HG02798 (cell line): ENCODE results near the gene ALDH5A1.

Source experiments
- ATAC-seq: cut with Tn5 transposase; IDR thresholded peaks from one replicate; pipeline ENCODE4 v1.9.1; 2021; ENCODE audit warnings: mild to moderate bottlenecking; ENCODE audit not compliant: unreplicated experiment, poor library complexity

The ALDH5A1 gene

GRCh38 chr6:24494821-24495795 is at the start of gene ALDH5A1:
ALDH5A1 (plus strand) TSS chr6:24494969; CDS start chr6:24494997, 28 bp downstream.
- ATAC-seq = peak; percentile 72

- no peak for ATAC-seq
Measured at GRCh38 chr6:24445704-24446103, 49.1 kb upstream of the ALDH5A1 start.

DNA sequence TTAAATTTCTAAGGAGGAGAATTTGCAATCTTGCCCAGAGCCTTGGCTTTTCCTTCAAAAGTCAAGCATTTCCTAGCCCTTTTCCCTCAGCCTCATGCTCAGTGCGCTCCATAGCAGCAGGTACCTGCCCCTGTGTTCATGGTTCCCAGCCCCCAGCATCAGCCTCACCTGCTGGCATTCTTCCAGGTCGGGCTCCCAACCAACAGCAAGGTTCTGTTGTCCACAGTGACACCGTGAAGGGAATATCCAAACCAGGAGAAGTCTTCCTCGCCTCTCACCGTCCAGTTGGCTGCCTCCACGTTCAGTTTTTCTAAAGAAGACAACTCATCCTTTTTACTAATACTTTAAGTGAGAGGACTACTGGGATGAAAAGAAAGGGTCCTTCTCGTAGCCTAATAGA is 48.1 kb upstream of the ALDH5A1 start:
- ATAC-seq = no peak

GRCh38 chr6:24448396-24448795 is 46.4 kb upstream of the ALDH5A1 start:
- ATAC-seq = no peak

DNA sequence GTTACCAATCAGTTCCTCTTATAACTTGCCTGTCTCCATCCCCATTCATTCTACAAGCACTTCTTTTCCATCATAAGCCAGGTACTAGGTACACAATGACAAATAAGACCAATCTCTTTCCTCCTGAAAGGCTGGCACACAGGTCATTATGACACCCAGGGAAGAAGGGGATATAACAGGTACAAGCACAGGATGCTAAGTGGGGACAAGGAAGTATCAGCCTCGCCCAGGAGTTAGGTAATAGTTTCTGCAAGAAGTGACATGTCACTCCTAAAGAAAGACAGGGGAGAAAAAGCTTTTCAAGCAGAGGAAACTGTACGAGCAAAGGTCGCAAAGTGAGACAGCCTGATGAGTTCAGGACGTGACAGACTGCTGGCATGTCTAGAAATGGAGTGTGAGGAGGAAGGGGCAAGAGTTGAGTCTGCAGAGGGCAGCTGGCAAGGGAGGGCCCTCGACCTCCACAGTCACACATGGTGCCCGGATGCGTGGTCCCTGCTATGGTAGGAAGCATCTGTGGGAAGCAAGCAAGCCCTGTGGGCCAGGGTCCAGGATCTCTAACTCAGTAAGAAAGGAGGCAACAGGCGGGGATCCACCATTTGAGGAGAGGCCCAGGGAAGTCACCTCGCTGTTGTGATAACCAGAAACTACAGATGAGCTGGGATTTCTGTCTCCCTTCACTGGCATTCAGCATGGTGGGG is 45.8 kb upstream of the ALDH5A1 start:
- ATAC-seq = no peak

DNA sequence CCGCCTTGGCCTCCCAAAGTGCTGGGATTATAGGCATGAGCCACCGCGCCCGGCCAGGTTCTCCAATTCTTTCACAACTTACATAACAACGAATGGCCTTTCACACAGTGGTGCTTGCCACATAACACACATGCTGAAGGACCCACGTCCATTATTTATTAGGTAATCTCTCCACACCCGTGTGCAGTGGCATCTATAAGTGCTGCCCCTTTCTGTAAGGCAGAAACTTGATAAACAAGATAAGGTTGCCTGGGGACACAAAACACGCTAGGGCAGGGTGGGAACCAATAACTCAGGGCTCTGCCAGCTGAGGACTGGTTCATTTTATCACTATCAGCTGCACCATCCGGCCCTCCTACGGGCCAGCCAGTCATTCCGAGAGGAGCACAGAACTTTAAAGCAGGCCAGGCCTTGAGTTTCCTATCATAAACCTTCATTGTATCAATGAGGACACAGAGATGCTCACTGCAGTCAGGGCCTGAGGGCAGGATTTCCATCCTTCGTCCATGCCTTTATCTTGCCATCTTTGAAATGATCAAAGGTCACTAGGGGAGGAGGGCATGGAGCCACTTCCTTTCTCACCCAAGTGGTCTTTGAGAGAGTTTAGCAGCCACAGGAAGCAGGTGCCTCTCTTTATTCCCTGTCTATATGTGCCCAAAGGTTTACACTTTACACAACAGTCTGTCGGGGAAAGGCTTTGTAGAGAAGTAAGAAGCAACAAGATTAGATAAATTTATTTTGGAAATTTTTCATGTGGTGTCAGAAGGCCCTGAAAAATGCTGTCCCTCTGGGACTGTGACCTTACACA is 43.0 kb upstream of the ALDH5A1 start:
- no peak for ATAC-seq

DNA sequence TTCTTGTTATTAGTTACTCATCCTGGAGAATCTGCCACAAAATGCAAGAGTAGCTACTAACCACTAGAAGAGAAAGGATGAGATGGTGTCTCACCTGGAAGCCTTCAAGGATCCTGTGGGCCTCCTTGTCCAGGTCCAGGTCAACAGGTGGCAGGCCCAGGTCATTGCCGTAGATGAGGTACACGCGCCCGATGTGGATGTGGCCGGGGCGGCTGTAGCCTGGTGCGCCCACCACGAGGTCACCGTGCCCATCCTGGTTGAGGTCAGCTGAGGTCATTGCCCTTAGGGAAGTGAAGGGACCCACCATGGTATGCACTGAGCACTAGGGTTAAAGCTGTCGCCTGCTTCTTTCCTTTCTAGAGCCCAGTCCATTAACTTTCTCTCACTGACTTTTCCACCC is 40.8 kb upstream of the ALDH5A1 start:
- ATAC-seq = no peak

- no peak for ATAC-seq
Measured at GRCh38 chr6:24454452-24454851, 40.3 kb upstream of the ALDH5A1 start.

DNA sequence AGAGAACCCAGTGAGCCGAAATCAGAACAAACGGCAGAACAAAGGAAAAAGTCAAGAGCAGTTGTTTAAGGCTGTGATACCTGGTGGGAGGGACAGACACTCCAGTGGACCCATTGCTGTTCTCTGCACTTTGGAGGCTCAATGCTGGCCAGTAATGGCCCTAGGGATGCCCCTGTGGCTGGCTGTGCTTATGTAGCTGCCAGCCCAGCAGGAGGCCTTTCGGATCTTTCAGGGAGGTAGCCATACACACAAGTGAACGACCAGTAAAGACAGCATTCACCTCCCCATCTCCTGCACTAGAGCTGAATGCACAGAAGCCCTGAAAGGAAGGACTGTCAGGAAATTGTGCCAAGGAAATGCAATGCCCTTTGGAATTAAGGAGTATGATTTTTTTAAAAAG is 39.7 kb upstream of the ALDH5A1 start:
- ATAC-seq = no peak

GRCh38 chr6:24458134-24458533 is 36.6 kb upstream of the ALDH5A1 start:
- ATAC-seq = no peak

- no peak for ATAC-seq
Measured at GRCh38 chr6:24458941-24459340, 35.8 kb upstream of the ALDH5A1 start.

GRCh38 chr6:24460966-24461365 is 33.8 kb upstream of the ALDH5A1 start:
- no peak for ATAC-seq

DNA sequence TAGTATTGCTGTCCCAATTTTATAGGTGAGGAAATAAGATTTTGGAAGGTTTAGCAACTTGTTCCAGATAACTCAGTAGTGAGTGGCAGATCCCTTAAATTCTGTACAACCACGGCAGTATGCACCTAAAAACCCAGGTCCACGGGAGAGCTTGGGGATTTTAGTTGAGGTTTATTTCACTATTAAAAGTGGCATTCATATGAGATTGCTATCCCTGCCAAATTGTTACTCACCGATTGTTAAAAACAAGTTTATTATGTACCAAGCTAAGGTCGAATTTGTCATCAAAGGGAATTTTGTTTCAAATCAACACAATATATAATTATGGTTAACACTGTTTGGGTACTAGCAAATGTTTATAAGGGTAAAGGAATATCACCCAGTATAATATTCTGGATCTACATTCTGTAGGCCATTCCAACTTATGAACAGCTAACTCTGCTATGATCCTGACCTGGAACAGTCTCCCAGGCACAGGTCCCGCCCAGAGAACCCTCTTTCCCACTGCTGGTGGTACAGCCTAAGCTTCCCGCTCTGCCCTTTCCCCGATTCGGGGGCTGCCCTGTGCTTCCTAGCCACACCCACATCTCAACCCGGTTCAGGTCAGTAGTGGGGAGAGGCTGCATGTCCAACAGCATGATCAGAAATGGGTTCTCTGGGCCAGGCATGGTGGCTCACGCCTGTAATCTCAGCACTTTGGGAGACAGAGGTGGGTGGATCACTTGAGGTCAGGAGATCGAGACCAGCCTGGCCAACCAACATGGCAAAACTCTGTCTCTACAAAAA is 30.3 kb upstream of the ALDH5A1 start:
- ATAC-seq = no peak

- no peak for ATAC-seq
Measured at GRCh38 chr6:24469811-24470210, 25.0 kb upstream of the ALDH5A1 start.

- ATAC-seq = no peak
Measured at GRCh38 chr6:24472181-24472580, 22.6 kb upstream of the ALDH5A1 start.

DNA sequence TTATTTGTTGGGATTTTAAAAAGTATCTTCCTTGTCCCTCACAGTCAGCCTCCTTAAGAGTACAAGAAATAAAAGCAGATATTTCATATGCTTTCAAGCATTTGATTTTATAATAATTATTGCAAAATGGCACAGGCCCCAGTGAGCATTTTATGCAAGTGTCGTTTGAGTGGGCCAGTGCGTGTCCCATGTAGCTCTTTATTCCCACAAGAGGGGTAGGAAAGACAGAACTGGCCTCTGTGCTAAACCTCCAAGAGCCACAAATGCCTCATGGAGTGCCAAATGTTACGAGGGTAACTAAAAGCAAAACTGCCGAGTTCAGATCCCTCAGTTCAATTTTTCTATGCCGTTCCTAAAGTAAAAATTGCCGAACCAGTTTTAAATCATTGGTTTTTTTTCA is 18.1 kb upstream of the ALDH5A1 start:
- ATAC-seq = no peak

DNA sequence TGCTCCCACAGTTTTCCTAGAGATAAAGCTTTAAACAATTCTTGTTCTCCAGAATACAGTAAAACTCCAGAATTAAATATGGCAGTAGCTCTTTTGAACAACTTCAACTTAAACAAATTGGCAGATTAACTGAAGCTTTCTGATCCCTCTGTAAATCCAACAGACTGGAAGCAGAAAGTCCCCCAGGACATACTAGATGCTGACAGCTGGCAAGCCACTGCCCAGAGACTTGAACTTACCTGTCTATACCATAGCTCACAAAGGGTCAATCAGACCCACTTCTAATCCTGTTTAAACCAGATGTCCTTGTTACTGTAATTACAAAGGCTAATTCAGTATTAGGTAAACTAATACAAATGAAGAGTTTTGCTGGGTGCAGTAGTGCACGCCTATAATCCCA is 17.7 kb upstream of the ALDH5A1 start:
- no peak for ATAC-seq

GRCh38 chr6:24478903-24479302 is 15.9 kb upstream of the ALDH5A1 start:
- ATAC-seq = no peak

DNA sequence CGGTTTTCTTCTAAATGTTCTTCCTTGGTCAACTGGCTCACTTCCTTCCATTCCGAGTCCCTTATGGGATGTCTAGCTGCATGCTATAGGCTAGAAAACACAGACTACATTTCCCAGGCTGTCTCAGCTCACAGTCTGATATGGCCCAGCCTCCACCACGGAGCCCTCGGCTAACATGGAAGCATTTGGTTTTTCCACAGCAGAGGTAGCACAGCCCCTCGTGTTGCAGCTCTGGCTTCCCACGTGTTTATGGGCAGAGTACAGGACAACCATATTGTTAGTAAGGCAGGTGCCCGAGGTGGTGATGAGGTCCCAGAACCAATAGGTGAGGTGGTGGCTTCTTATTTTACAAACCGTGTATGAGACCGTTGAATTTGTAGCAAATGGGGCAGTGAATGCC is 14.1 kb upstream of the ALDH5A1 start:
- no peak for ATAC-seq

DNA sequence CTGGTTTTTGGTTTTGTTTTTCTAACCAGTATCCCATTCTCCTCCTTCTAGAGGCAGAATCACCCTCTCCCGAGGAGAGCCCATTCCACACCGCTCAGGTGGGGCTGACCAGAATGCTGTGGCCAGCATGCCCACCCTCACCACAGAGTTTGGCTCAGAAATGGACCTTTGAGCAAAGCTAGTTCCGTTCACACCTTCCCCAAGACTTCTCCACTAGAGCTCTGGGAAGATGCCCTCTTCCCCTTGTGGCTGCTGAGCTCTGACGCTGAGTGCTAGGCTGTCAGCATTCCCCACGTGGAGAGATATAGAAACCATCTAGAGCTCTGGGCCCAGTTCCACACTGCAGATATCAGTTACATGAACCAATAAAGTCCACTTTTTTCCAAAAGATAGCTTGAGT is 13.3 kb upstream of the ALDH5A1 start:
- ATAC-seq = no peak
